H1 (cell line): Measurements from ENCODE around the gene OR4M1. TPM values are rescaled to one million over a fixed set of nuclear protein-coding genes. Genes with fewer than 3 reads are reported as not detected.
"Not testable (repeated sequence)": the region's sequence is repeated elsewhere in the genome, so short reads cannot be mapped to it uniquely, and the experiment has no call there.

Experiments
- CTCF ChIA-PET: fragments of 300-600 bp; sonication (Branson Sonifier 250); formaldehyde crosslinking; loops from one replicate; lab custom pipeline; 2021; ENCODE audit not compliant: partially characterized antibody; lab: Charles Lee
- POLR2A ChIA-PET: fragments of 300-600 bp; sonication (Branson Sonifier 250); formaldehyde crosslinking; loops from one replicate; lab custom pipeline; 2021; ENCODE audit warnings: inconsistent platforms; ENCODE audit not compliant: partially characterized antibody; lab: Charles Lee
- DNase-seq, 2 experiments: peaks; one replicate each; pipeline versions ENCODE4 v3.0.0 to v3.0.0-alpha.2; 2010 to 2022; ENCODE audit warnings: low spot score in 2 of 2, low read depth in 1 of 2, mixed read lengths in 1 of 2
- FAIRE-seq: peaks from 2 replicates; lab custom pipeline; 2011; peaks lifted over from hg19 to GRCh38; lab: Jason Lieb, UNC
- H2AFZ ChIP-seq: 2 replicates; pipeline ENCODE4 v1.8.1; 2012; ENCODE audit warnings: low read length, inconsistent platforms
- H2AK5ac ChIP-seq: 2 replicates; pipeline ENCODE4 v1.6.1; 2013; ENCODE audit warnings: low read depth, low read length
- H2BK120ac ChIP-seq: replicated peaks from 2 replicates; pipeline ENCODE3; 2013; ENCODE audit warnings: low read depth, low read length, inconsistent platforms
- H2BK12ac ChIP-seq: 2 replicates; pipeline ENCODE4 v1.6.1; 2013; ENCODE audit warnings: low read depth, low read length
- H2BK15ac ChIP-seq: 2 replicates; pipeline ENCODE4 v1.6.1; 2013; ENCODE audit warnings: low read length
- H2BK20ac ChIP-seq: 2 replicates; pipeline ENCODE4 v1.6.1; 2013; ENCODE audit warnings: low read length
- H2BK5ac ChIP-seq: 2 replicates; pipeline ENCODE4 v1.6.1; 2013; ENCODE audit warnings: low read depth, low read length
- H3K14ac ChIP-seq: 2 replicates; pipeline ENCODE4 v1.6.1; 2013; ENCODE audit warnings: inconsistent platforms; ENCODE audit not compliant: insufficient read length
- H3K18ac ChIP-seq: 2 replicates; pipeline ENCODE4 v1.6.1; 2013; ENCODE audit warnings: low read length; ENCODE audit errors: extremely low read depth
- H3K23ac ChIP-seq: 2 replicates; pipeline ENCODE4 v1.6.1; 2013; ENCODE audit warnings: inconsistent platforms; ENCODE audit not compliant: insufficient read length
- H3K23me2 ChIP-seq: 2 replicates; pipeline ENCODE4 v1.6.1; 2013; ENCODE audit warnings: low read depth, low read length
- H3K27ac ChIP-seq: 2 replicates; pipeline ENCODE4 v1.6.1; 2011; ENCODE audit warnings: low read depth, low read length, inconsistent platforms
- H3K27me3 ChIP-seq, 4 experiments: replicated peaks in 1 of 4; 1 replicate in 1 of 4; 2 replicates in 3 of 4; pipeline versions ENCODE4 v1.6.1 to v1.8.1; 2011 to 2013; ENCODE audit warnings: low read length in 3 of 4, mild to moderate bottlenecking in 3 of 4, inconsistent platforms in 2 of 4, mixed read lengths in 2 of 4, moderate library complexity in 1 of 4; ENCODE audit not compliant: control insufficient read depth in 3 of 4, insufficient read depth in 3 of 4; ENCODE audit errors: extremely low read depth in 1 of 4
- H3K36me3 ChIP-seq, 4 experiments: 2 replicates each; pipeline versions ENCODE4 v1.6.1 to v1.8.1; 2011 to 2013; ENCODE audit warnings: mild to moderate bottlenecking in 4 of 4, low read length in 3 of 4, moderate library complexity in 2 of 4, control low read depth in 1 of 4, inconsistent platforms in 1 of 4; ENCODE audit not compliant: insufficient read depth in 4 of 4, control insufficient read depth in 2 of 4
- H3K4ac ChIP-seq: replicated peaks from 2 replicates; pipeline ENCODE3; 2013; ENCODE audit warnings: low read length, low read depth, mixed read lengths, inconsistent platforms; ENCODE audit not compliant: insufficient read length
- H3K4me1 ChIP-seq, 4 experiments: replicated peaks in 1 of 4; 1 replicate in 1 of 4; 2 replicates in 3 of 4; pipeline versions ENCODE4 v1.6.1 to v1.8.1; 2011 to 2013; ENCODE audit warnings: low read length in 3 of 4, inconsistent platforms in 2 of 4, mixed read lengths in 1 of 4; ENCODE audit not compliant: insufficient read depth in 4 of 4, control insufficient read depth in 3 of 4
- H3K4me2 ChIP-seq, 2 experiments: 2 replicates each; pipeline versions ENCODE4 v1.6.1 to v1.8.1; 2011 to 2013; ENCODE audit warnings: low read depth in 2 of 2, low read length in 2 of 2, control low read depth in 1 of 2, inconsistent platforms in 1 of 2, mild to moderate bottlenecking in 1 of 2; ENCODE audit not compliant: insufficient read depth in 1 of 2
- H3K4me3 ChIP-seq, 4 experiments: fragments of 200-600, 300-600 bp in 1 of 4; sonication (generic), shearing (Covaris generic), sonication (Bioruptor Twin) in 1 of 4; 2 replicates each; pipeline versions ENCODE4 v1.5.1 to v1.8.1; 2011 to 2016; ENCODE audit warnings: low read length in 4 of 4, low read depth in 3 of 4, control low read depth in 2 of 4, inconsistent platforms in 2 of 4, mild to moderate bottlenecking in 2 of 4, mixed read lengths in 1 of 4, moderate library complexity in 1 of 4; ENCODE audit not compliant: insufficient read depth in 2 of 4; ENCODE audit errors: extremely low read depth in 1 of 4
- H3K56ac ChIP-seq: replicated peaks from 2 replicates; pipeline ENCODE3; 2013; ENCODE audit warnings: low read depth, mild to moderate bottlenecking, mixed read lengths, low read length, inconsistent platforms; ENCODE audit not compliant: insufficient read length
- H3K79me1 ChIP-seq: 2 replicates; pipeline ENCODE4 v1.6.1; 2013; ENCODE audit warnings: low read depth, low read length, control low read depth
- H3K79me2 ChIP-seq, 2 experiments: 2 replicates each; pipeline versions ENCODE4 v1.6.1 to v1.8.1; 2012 to 2013; ENCODE audit warnings: low read length in 2 of 2, mild to moderate bottlenecking in 2 of 2, inconsistent platforms in 1 of 2; ENCODE audit not compliant: insufficient read depth in 2 of 2, control insufficient read depth in 1 of 2
- H3K9ac ChIP-seq, 4 experiments: replicated peaks in 1 of 4; 1 replicate in 1 of 4; 2 replicates in 3 of 4; pipeline versions ENCODE4 v1.6.1 to v1.8.1; 2011 to 2013; ENCODE audit warnings: low read depth in 3 of 4, low read length in 3 of 4, control low read depth in 2 of 4, mild to moderate bottlenecking in 2 of 4, moderate library complexity in 2 of 4, inconsistent platforms in 1 of 4; ENCODE audit errors: extremely low read depth in 1 of 4
- H3K9me3 ChIP-seq, 2 experiments: 2 replicates each; pipeline versions ENCODE4 v1.6.1 to v1.8.1; 2012 to 2013; ENCODE audit warnings: mild to moderate bottlenecking in 2 of 2, moderate library complexity in 2 of 2, control low read depth in 1 of 2, inconsistent platforms in 1 of 2, low read depth in 1 of 2, low read length in 1 of 2, mixed read lengths in 1 of 2; ENCODE audit not compliant: insufficient read depth in 2 of 2
- H4K20me1 ChIP-seq, 2 experiments: replicated peaks in 1 of 2; 2 replicates each; pipeline versions ENCODE3 to v1.8.1; 2011 to 2013; ENCODE audit warnings: inconsistent platforms in 2 of 2, low read length in 2 of 2, mild to moderate bottlenecking in 1 of 2; ENCODE audit not compliant: insufficient read depth in 2 of 2, control insufficient read depth in 1 of 2
- H4K5ac ChIP-seq: 2 replicates; pipeline ENCODE4 v1.6.1; 2013; ENCODE audit warnings: low read length, low read depth, mixed read lengths, inconsistent platforms; ENCODE audit not compliant: insufficient read length
- H4K8ac ChIP-seq: 2 replicates; pipeline ENCODE4 v1.8.0; 2013; ENCODE audit warnings: mild to moderate bottlenecking, moderate library complexity, low read length, inconsistent platforms; ENCODE audit not compliant: insufficient read depth; ENCODE audit errors: extremely low read depth
- H4K91ac ChIP-seq: replicated peaks from 2 replicates; pipeline ENCODE3; 2013; ENCODE audit warnings: low read length, mixed read lengths, inconsistent platforms; ENCODE audit not compliant: insufficient read length
- WGBS, 2 experiments: shearing (Covaris generic) in 1 of 2; methylation state at CpG; one replicate each; pipeline versions ENCODE4 v1.1.6 to v1.1.7; 2013 to 2015; ENCODE audit warnings: low lambda C conversion rate in 2 of 2, mixed read lengths in 2 of 2, inconsistent platforms in 1 of 2, low coverage in 1 of 2, missing lambda C conversion rate in 1 of 2; ENCODE audit not compliant: insufficient replicate concordance in 2 of 2, insufficient coverage in 1 of 2, insufficient read length in 1 of 2; ENCODE audit errors: extremely low coverage in 1 of 2, missing lambda C conversion rate in 1 of 2; 5-methylcytosine and 5-hydroxymethylcytosine counted together
- polyA plus RNA-seq, 7 experiments: library from polyadenylated mRNA; depleted of rRNA in 3 of 7; stranded (reverse) in 5 of 7; unstranded in 2 of 7; fragments of >200 nt in 5 of 7; fragments of 200-250 nt in 2 of 7; gene quantifications; 1 replicate in 5 of 7; 2 replicates in 1 of 7; 4 replicates in 1 of 7; pipeline versions ENCODE4 v1.2.1 to v1.2.3, GENCODE V29; 2011 to 2013; ENCODE audit warnings: missing spikeins in 2 of 7, mixed read lengths in 2 of 7
- total RNA-seq: library from RNA; stranded (reverse); fragmentation: NEBNext Ultra II Directional; extraction: Animal tissue kit (Norgen Biotek cat#: 25700); gene quantifications from 2 replicates; pipeline ENCODE4 v1.2.1, GENCODE V29; 2021

OR4M1 gene
- total and polyA plus RNA-seq, 2 of the 8 experiments (the other 6 are each of a cell fraction or from before 2014, with no cell fraction given) = not detected

- H2AFZ ChIP-seq, H3K23me2 ChIP-seq, H3K36me3 ChIP-seq, DNase-seq, H2BK15ac ChIP-seq, H4K8ac ChIP-seq, FAIRE-seq, H3K56ac ChIP-seq, H2BK12ac ChIP-seq, H3K4me3 ChIP-seq, H2AK5ac ChIP-seq, POLR2A ChIA-PET, H2BK20ac ChIP-seq, H4K91ac ChIP-seq, H3K23ac ChIP-seq, H3K14ac ChIP-seq, H3K4me1 ChIP-seq, H4K20me1 ChIP-seq, H4K5ac ChIP-seq, H3K18ac ChIP-seq, H2BK5ac ChIP-seq, H3K27me3 ChIP-seq, H3K9ac ChIP-seq, H3K27ac ChIP-seq, CTCF ChIA-PET, H3K79me1 ChIP-seq, H3K79me2 ChIP-seq, H2BK120ac ChIP-seq, H3K4me2 ChIP-seq, H3K4ac ChIP-seq: not testable (repeated sequence)
- WGBS, 2 experiments = 82% methylated on average over 9 of the region's 10 CpGs; no CpG with 5 or more reads in 1 of the 2 experiments
- H3K9me3 ChIP-seq = peaks cover 36 to 65% of the 10 kb centered on the region in 2 experiments; a peak in 3 of 4 replicates
These were observed 23.3 kb downstream of the OR4M1 start for GRCh38 chr14:19796520-19797108.
